ENCODE measurements around the gene MRNIP.

The MRNIP gene

DNA sequence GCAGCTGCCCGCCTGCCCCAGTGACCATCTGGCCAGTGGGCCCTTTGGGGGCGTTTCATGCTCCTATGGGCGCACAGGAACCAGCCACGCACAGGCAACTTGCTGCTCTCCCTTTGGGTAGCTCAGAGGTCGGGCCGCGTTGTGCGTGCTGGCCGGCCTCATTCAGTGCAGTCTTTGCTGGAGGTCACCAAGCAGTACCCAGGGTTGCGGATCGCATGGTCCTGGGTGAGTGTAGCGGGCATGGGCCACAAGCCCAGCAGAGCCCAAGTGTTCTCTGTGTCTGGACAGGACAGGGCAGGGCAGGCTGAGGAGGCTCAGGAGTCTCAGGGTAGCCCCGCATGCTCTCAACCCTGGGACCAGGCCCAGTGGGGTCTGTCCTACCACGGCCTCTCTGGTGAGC is 9.9 kb upstream of the MRNIP start:
- TF ChIP-seq PATZ1 (CRISPR knock-in tag; IDR thresholded peaks at IDR 0.05; ENCODE audit: borderline replicate concordance) (no peak), PPARA (CRISPR knock-in tag; IDR thresholded peaks at IDR 0.05; ENCODE audit: borderline replicate concordance) (no peak), TOX (CRISPR knock-in tag; IDR thresholded peaks at IDR 0.05; ENCODE audit: borderline replicate concordance) (no peak), SNAI2 (CRISPR knock-in tag; IDR thresholded peaks at IDR 0.05) (no peak), ZNF565 (CRISPR knock-in tag; conservative IDR thresholded peaks at IDR 0.05; ENCODE audit: low read depth) (no peak), CSDC2 (CRISPR knock-in tag; IDR thresholded peaks at IDR 0.05) (no peak), ZNF70 (CRISPR knock-in tag; IDR thresholded peaks at IDR 0.05) (no peak), GLIS3 (CRISPR knock-in tag; IDR thresholded peaks at IDR 0.05) (no peak), ZC3H10 (CRISPR knock-in tag; IDR thresholded peaks at IDR 0.05) (no peak)
- ATAC-seq: no peak

DNA sequence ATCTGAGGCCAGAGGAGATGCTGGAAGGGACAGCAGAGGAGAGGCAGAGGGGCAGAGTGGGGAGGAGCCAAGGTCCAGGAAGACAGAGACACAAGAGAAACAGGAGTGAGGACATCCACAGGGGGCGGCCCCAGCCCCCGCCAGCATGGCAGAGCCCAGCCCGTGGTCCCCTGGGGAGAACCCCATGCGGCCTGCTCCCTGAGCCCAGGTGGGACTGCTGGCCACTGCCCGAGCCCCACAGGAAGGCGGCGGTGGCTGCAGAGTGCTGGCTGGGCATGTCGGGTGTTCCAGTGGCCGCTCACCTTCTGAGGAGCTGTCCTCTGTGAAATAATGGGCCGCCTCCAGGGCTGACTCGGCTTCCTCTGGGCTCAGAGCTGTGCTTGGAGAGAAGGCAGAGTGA is 8.9 kb upstream of the MRNIP start:
- TF ChIP-seq ZFP30 (CRISPR knock-in tag; IDR thresholded peaks at IDR 0.05) (no peak), PATZ1 (CRISPR knock-in tag; IDR thresholded peaks at IDR 0.05; ENCODE audit: borderline replicate concordance) (no peak), ZNF565 (CRISPR knock-in tag; conservative IDR thresholded peaks at IDR 0.05; ENCODE audit: low read depth) (no peak), CSRNP3 (CRISPR knock-in tag; IDR thresholded peaks at IDR 0.05) (no peak), CSDC2 (CRISPR knock-in tag; IDR thresholded peaks at IDR 0.05) (no peak), ARNTL (CRISPR knock-in tag; IDR thresholded peaks at IDR 0.05; ENCODE audit: borderline replicate concordance, low read depth) (no peak), ZFP3 (CRISPR knock-in tag; IDR thresholded peaks at IDR 0.05) (no peak), BACH2 (CRISPR knock-in tag; IDR thresholded peaks at IDR 0.05; ENCODE audit: borderline replicate concordance) (no peak), TOX (CRISPR knock-in tag; IDR thresholded peaks at IDR 0.05; ENCODE audit: borderline replicate concordance) (no peak), GLIS3 (CRISPR knock-in tag; IDR thresholded peaks at IDR 0.05) (no peak), TCF4 (CRISPR knock-in tag; IDR thresholded peaks at IDR 0.05; ENCODE audit: borderline replicate concordance) (no peak), OSR1 (CRISPR knock-in tag; IDR thresholded peaks at IDR 0.05) (no peak), ZNF8 (CRISPR knock-in tag; IDR thresholded peaks at IDR 0.05) (no peak)
- ATAC-seq: no peak; the same call in 2 of the 3 replicates

DNA sequence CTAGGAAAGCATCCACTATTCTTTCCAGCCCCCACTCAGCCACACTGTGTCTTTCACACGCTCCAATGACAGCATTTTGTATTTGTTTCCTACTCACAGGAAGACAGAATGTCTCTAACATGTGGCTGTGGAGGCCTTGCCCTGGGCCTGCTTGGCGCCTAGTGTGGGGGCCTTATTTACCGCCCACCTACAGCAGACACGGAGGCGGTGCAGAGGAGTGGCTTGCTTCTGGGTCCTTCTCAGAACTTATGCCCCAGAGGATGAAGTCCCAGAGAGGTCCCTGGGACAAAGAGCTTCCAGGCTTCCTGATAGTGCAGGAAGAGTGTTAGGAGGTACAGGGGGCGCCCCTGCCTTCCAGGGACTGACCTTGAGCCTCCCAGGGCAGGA is 8.5 kb upstream of the MRNIP start:
- ATAC-seq: no peak
- TF ChIP-seq ZNF70 (CRISPR knock-in tag; IDR thresholded peaks at IDR 0.05): no peak

DNA sequence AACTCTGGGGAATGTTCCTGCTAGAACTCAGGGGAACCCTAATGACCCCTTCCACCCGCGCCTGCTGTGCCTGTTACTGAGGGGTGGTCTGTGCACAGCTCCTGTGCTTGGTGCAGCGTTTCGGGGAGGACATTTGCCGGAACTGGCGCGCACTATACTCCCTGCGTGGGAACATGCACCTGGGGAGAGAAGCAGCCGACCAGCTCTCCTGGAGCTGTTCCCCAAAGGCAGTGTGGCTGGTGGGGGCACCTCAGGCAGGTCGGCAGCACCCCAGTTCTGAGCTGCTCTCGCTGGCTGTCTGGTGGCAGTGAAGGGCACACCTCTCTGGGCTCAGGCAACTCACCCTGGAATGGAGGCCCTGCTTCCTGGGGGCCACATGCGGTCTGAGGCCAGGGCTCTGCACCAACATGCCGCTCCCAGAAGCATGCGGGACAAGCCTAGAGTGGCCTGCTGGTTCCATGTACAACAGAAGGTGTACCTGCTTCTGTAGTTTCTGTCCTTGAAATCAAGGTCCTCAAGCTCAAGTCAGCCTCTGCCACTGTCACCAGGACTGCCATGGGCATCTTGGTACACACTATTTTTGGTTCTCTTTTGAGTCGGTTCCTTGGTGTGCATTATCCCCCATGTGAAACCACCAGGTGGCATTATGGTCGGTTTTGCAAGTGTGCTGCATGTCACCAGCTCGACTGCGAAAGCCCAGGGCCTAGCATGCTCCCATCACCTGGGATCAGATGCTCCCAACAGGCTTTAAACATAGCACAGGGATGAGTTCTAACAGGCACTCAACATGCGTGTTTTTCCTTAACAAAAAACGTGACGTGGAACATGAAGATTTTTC is 7.8 kb upstream of the MRNIP start:
- no peak for ATAC-seq
- TF ChIP-seq ZNF8 (CRISPR knock-in tag; IDR thresholded peaks at IDR 0.05) (no peak), ZC3H10 (CRISPR knock-in tag; IDR thresholded peaks at IDR 0.05) (no peak), ESRRG (CRISPR knock-in tag; IDR thresholded peaks at IDR 0.05) (no peak), ISL1 (CRISPR knock-in tag; IDR thresholded peaks at IDR 0.05) (no peak), TCF4 (CRISPR knock-in tag; IDR thresholded peaks at IDR 0.05; ENCODE audit: borderline replicate concordance) (no peak), SNAI2 (CRISPR knock-in tag; IDR thresholded peaks at IDR 0.05) (no peak), CSRNP3 (CRISPR knock-in tag; IDR thresholded peaks at IDR 0.05) (no peak), RARB (CRISPR knock-in tag; IDR thresholded peaks at IDR 0.05) (no peak), PATZ1 (CRISPR knock-in tag; IDR thresholded peaks at IDR 0.05; ENCODE audit: borderline replicate concordance) (no peak), OSR1 (CRISPR knock-in tag; IDR thresholded peaks at IDR 0.05) (no peak), TSHZ2 (CRISPR knock-in tag; IDR thresholded peaks at IDR 0.05) (no peak), ZNF70 (CRISPR knock-in tag; IDR thresholded peaks at IDR 0.05) (no peak)
